ENCODE measurements around the gene NKAP.

DNA sequence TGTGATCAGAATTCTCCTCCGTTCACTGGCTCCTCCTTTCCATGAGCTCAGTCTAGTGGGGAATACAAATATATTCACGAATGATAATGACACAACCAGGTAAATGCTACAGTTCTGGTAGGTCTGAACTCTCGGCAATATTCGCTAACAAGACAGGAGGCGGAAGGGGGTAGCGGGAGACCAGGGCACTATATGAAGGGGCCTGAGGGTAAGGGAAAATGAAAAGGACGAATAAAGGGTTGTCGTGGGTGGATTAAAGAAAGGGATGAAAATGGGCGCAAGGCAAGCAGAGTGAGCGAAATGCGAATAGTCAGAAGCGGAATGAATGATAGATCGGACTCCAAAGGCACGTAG lies 743 bp downstream of the NKAP start:
- TF ChIP-seq, protein P1, sequence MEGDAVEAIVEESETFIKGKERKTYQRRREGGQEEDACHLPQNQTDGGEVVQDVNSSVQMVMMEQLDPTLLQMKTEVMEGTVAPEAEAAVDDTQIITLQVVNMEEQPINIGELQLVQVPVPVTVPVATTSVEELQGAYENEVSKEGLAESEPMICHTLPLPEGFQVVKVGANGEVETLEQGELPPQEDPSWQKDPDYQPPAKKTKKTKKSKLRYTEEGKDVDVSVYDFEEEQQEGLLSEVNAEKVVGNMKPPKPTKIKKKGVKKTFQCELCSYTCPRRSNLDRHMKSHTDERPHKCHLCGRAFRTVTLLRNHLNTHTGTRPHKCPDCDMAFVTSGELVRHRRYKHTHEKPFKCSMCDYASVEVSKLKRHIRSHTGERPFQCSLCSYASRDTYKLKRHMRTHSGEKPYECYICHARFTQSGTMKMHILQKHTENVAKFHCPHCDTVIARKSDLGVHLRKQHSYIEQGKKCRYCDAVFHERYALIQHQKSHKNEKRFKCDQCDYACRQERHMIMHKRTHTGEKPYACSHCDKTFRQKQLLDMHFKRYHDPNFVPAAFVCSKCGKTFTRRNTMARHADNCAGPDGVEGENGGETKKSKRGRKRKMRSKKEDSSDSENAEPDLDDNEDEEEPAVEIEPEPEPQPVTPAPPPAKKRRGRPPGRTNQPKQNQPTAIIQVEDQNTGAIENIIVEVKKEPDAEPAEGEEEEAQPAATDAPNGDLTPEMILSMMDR (IDR thresholded peaks at IDR 0.05): no peak
- TF ChIP-seq POLR2A (IDR thresholded peaks at IDR 0.05): no peak
